GM12874 (cell line): ENCODE data around the gene SESN1.
A peak's percentile ranks its signal among the peaks of the same experiment; 100 is the strongest.

Experiments used
- CTCF ChIP-seq: IDR thresholded peaks from 2 replicates; pipeline ENCODE4 v1.5.1; 2011; ENCODE audit warnings: low read depth, mild to moderate bottlenecking, control low read depth, low read length, moderate library complexity; ENCODE audit not compliant: insufficient read depth

The SESN1 gene

GRCh38 chr6:109094416-109095035 lies at the start of gene SESN1:
Gene SESN1, minus strand, starts transcription at chr6:109094846. Its CDS starts 773 bp downstream, at chr6:109094073.
- 0 out of 2 replicates have a peak, but pooled peaks have one; percentile 6 for TF ChIP-seq CTCF

GRCh38 chr6:109143191-109143590 lies 48.5 kb upstream of the SESN1 start:
- TF ChIP-seq CTCF: no peak

GRCh38 chr6:109139109-109139508 lies 44.5 kb upstream of the SESN1 start:
- no peak for TF ChIP-seq CTCF

- no peak for TF ChIP-seq CTCF
Measured at GRCh38 chr6:109130065-109130464, 35.4 kb upstream of the SESN1 start.

GRCh38 chr6:109125504-109125903 lies 30.9 kb upstream of the SESN1 start:
- TF ChIP-seq CTCF: no peak

GRCh38 chr6:109124219-109124618 lies 29.6 kb upstream of the SESN1 start:
- TF ChIP-seq CTCF: no peak

GRCh38 chr6:109121411-109121810 lies 26.8 kb upstream of the SESN1 start:
- TF ChIP-seq CTCF: no peak
